DND-41 (cell line): ENCODE data around the gene MARVELD3.

ENCODE experiments used
- ATAC-seq: fragments of 200-7000 bp; cut with Tn5 transposase; 3 replicates; pipeline ENCODE4 v1.9.1; 2021; ENCODE audit warnings: low read depth; ENCODE audit not compliant: insufficient read depth
- DNase-seq: peaks from one replicate; pipeline ENCODE4 v3.0.0-alpha.2; 2020
- H2AFZ ChIP-seq: 2 replicates; pipeline ENCODE4 v1.6.0; 2012; ENCODE audit warnings: low read depth, low read length
- H3K27ac ChIP-seq: 2 replicates; pipeline ENCODE4 v1.5.1; 2012; ENCODE audit warnings: low read length, inconsistent platforms
- H3K27me3 ChIP-seq: fragments of 200-600 bp; sonication (generic); 2 replicates; pipeline ENCODE4 v1.6.0; 2012; ENCODE audit warnings: low read length, mild to moderate bottlenecking, inconsistent platforms; ENCODE audit not compliant: insufficient read depth, poor library complexity
- H3K36me3 ChIP-seq: 2 replicates; pipeline ENCODE4 v1.5.1; 2012; ENCODE audit warnings: low read length, inconsistent platforms; ENCODE audit not compliant: insufficient read depth
- H3K4me1 ChIP-seq: 2 replicates; pipeline ENCODE4 v1.5.1; 2012; ENCODE audit warnings: mild to moderate bottlenecking, low read length; ENCODE audit not compliant: insufficient read depth
- H3K4me2 ChIP-seq: 2 replicates; pipeline ENCODE4 v1.6.0; 2012; ENCODE audit warnings: mild to moderate bottlenecking, moderate library complexity, low read length, inconsistent platforms; ENCODE audit not compliant: insufficient read depth
- H3K4me3 ChIP-seq, 2 experiments: fragments of 200-600 bp in 1 of 2; shearing (Covaris generic) in 1 of 2; 2 replicates each; pipeline ENCODE4 v1.5.1; 2012 to 2016; ENCODE audit warnings: inconsistent platforms in 2 of 2, low read length in 2 of 2, mild to moderate bottlenecking in 2 of 2, low read depth in 1 of 2, moderate library complexity in 1 of 2
- H3K79me2 ChIP-seq: 2 replicates; pipeline ENCODE4 v1.6.0; 2012; ENCODE audit warnings: low read length, inconsistent platforms; ENCODE audit not compliant: insufficient read depth
- H3K9ac ChIP-seq: 2 replicates; pipeline ENCODE4 v1.6.0; 2012; ENCODE audit warnings: low read depth, mild to moderate bottlenecking, inconsistent platforms, low read length, moderate library complexity
- H3K9me3 ChIP-seq: 2 replicates; pipeline ENCODE4 v1.5.1; 2012; ENCODE audit warnings: low read length, moderate library complexity, mild to moderate bottlenecking, inconsistent platforms; ENCODE audit not compliant: insufficient read depth, severe bottlenecking
- H4K20me1 ChIP-seq: 2 replicates; pipeline ENCODE4 v1.6.0; 2012; ENCODE audit warnings: low read length; ENCODE audit not compliant: insufficient read depth
- EZH2 ChIP-seq: IDR thresholded peaks from 3 replicates; pipeline ENCODE4 v1.6.1; 2012; ENCODE audit warnings: borderline replicate concordance, low read depth, mild to moderate bottlenecking, moderate library complexity, low read length, inconsistent platforms; ENCODE audit not compliant: severe bottlenecking
- TF ChIP-seq, protein P1 (sequence below): IDR thresholded peaks from 2 replicates; pipeline ENCODE4 v1.5.1; 2012; ENCODE audit warnings: borderline replicate concordance, low read length, moderate library complexity, mild to moderate bottlenecking; ENCODE audit not compliant: poor library complexity, severe bottlenecking; ENCODE audit errors: extremely low read depth

Gene MARVELD3

DNA sequence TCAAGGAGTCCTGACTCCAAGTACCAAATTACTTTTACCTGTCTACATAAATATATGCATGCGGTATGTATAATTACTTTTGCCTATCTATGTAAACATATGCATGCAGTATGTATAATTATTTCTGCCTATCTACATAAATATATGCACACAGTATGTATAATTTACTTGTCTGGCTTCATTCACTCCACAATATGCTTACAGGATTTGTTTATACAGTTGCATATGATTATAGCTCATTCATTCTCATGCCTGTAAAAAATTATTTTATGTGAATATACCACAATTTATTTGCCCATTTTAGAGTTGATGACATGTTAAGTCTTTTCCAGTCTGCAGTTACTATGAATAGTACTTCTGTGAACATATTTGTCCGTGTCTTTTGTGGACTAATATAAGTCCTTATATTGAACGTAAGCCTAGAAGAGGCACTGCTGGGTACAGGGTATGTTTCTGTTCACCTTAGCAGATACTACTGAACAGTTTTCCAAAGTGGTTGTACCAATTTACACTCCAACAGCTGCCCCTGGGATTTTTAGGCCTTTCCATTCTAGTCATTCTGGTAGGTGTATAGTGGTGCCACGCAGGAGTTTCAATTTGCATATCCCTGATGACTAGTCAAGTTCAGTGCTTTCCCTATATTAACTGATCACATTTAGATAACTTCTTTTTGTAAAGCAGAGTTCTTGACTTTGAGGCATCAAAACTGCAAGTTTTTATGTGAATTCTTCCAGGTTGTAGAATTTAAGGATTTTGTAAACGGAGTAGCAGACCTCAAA is 47.0 kb downstream of the MARVELD3 start:
- DNase-seq = no peak
- Histone ChIP-seq H3K9ac (no peak overlapping the region), H2AFZ (no peak overlapping the region), H3K79me2 (no peaks in the 10 kb centered on the region), H3K36me3 (peaks cover 42% of the 10 kb centered on the region; the same call in 1 of the 2 replicates), H3K4me1 (no peaks in the 10 kb centered on the region), H3K27me3 (no peaks in the 10 kb centered on the region), H3K9me3 (no peaks in the 10 kb centered on the region), H3K27ac (no peak overlapping the region), H4K20me1 (no peaks in the 10 kb centered on the region), H3K4me2 (no peak overlapping the region), H3K4me3 (no peak overlapping the region)
- TF ChIP-seq, protein P1, sequence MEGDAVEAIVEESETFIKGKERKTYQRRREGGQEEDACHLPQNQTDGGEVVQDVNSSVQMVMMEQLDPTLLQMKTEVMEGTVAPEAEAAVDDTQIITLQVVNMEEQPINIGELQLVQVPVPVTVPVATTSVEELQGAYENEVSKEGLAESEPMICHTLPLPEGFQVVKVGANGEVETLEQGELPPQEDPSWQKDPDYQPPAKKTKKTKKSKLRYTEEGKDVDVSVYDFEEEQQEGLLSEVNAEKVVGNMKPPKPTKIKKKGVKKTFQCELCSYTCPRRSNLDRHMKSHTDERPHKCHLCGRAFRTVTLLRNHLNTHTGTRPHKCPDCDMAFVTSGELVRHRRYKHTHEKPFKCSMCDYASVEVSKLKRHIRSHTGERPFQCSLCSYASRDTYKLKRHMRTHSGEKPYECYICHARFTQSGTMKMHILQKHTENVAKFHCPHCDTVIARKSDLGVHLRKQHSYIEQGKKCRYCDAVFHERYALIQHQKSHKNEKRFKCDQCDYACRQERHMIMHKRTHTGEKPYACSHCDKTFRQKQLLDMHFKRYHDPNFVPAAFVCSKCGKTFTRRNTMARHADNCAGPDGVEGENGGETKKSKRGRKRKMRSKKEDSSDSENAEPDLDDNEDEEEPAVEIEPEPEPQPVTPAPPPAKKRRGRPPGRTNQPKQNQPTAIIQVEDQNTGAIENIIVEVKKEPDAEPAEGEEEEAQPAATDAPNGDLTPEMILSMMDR = no peak
- no peak for TF ChIP-seq EZH2
- ATAC-seq = no peak

DNA sequence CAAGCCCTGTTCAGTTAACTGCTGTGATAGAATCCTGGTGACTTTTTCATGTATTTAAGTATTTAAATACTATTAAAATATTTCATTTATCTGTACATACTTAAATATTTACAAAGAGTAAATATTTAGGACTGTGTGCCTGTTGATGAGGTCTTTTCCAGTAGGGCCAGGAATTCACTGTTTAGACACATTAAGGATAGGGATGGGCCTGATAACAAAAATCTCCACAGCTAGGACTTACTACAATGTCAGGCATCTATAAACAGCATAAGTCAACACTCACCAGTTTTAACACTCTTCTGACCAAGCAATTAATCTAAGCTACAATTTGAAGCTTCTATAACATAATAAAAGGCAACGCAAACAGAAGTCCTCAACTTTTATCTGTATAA is 47.6 kb downstream of the MARVELD3 start:
- peaks cover 40% of the 10 kb centered on the region; the same call in 1 of the 2 replicates for H3K36me3 ChIP-seq

GRCh38 chr16:71674229-71674628 is 48.2 kb downstream of the MARVELD3 start:
- Histone ChIP-seq H3K36me3 (peaks cover 33% of the 10 kb centered on the region; the same call in 1 of the 2 replicates), H3K9me3 (no peaks in the 10 kb centered on the region), H3K9ac (no peak overlapping the region), H4K20me1 (no peaks in the 10 kb centered on the region), H3K27me3 (no peaks in the 10 kb centered on the region), H3K4me3 (no peak overlapping the region), H3K27ac (no peak overlapping the region), H3K4me2 (no peak overlapping the region), H3K4me1 (no peaks in the 10 kb centered on the region), H2AFZ (no peak overlapping the region), H3K79me2 (no peaks in the 10 kb centered on the region)
- DNase-seq (no peak), ATAC-seq (no peak)
- TF ChIP-seq, protein P1 = no peak
- no peak for TF ChIP-seq EZH2

More for the DNA sequence above, 47.6 kb downstream of the MARVELD3 start:
- Histone ChIP-seq H2AFZ (no peak overlapping the region), H3K27ac (no peak overlapping the region), H3K4me3 (no peak overlapping the region), H3K27me3 (no peaks in the 10 kb centered on the region), H3K9me3 (no peaks in the 10 kb centered on the region), H3K4me1 (no peaks in the 10 kb centered on the region), H3K9ac (no peak overlapping the region), H3K4me2 (no peak overlapping the region), H3K79me2 (no peaks in the 10 kb centered on the region), H4K20me1 (no peaks in the 10 kb centered on the region)
- TF ChIP-seq EZH2 = no peak
- TF ChIP-seq, protein P1 = no peak
- no peak for ATAC-seq
- no peak for DNase-seq
